Measurements from ENCODE around the gene OPN3. TPM values are rescaled to one million over a fixed set of nuclear protein-coding genes. Genes with fewer than 3 reads are reported as not detected.
A peak's percentile ranks its signal among the peaks of the same experiment; 100 is the strongest.

OPN3 gene
- total and polyA plus RNA-seq, 9 of the 15 experiments (the other 6 are each of a cell fraction or from before 2014, with no cell fraction given): 4.2 to 34.6 (median 17.0) TPM

- no peak for TF ChIP-seq MXD1 (CRISPR knock-in tag; IDR thresholded peaks at IDR 0.05; ENCODE audit: borderline replicate concordance, poor library complexity, severe bottlenecking)
- no peak for TF ChIP-seq ERF (CRISPR knock-in tag; IDR thresholded peaks at IDR 0.05)
- no peak for TF ChIP-seq HBP1 (CRISPR knock-in tag; IDR thresholded peaks at IDR 0.05)
- TF ChIP-seq NR0B1 (IDR thresholded peaks at IDR 0.05; ENCODE audit: partially characterized antibody): no peak
- no peak for TF ChIP-seq MAZ (CRISPR knock-in tag; conservative IDR thresholded peaks at IDR 0.05 in 1 of 2, IDR thresholded peaks at IDR 0.05 in 1 of 2)
- TF ChIP-seq ZNF398 (CRISPR knock-in tag; IDR thresholded peaks at IDR 0.05): no peak
- TF ChIP-seq ZNF277 (CRISPR knock-in tag; IDR thresholded peaks at IDR 0.05; ENCODE audit: borderline replicate concordance): no peak
- no peak for TF ChIP-seq PCBP2 (IDR thresholded peaks at IDR 0.05; ENCODE audit: low read depth, low read length, poor library complexity, severe bottlenecking)
- TF ChIP-seq ASH1L (IDR thresholded peaks at IDR 0.05; ENCODE audit: borderline replicate concordance, low read depth, partially characterized antibody): peak; percentile 4
Measured at GRCh38 chr1:241610056-241610815, 29.9 kb downstream of the OPN3 start (continued).
